B cell (primary cell): ENCODE measurements around the gene C5. TPM values are rescaled to one million over a fixed set of nuclear protein-coding genes. Genes with fewer than 3 reads are reported as not detected.

Experiments used
- ATAC-seq: fragments of 200-7000 bp; cut with Tn5 transposase; one replicate; pipeline ENCODE4 v1.10.0; 2021; ENCODE audit warnings: low read depth, mild to moderate bottlenecking, moderate number of reproducible peaks, moderate library complexity
- CTCF ChIA-PET: fragments of 350-600 bp; sonication (Branson Sonifier 250); formaldehyde crosslinking; loops from one replicate; lab custom pipeline; 2021; ENCODE audit warnings: antibody characterized with exemption, inconsistent platforms; lab: Charles Lee
- POLR2A ChIA-PET: fragments of 350-600 bp; sonication (Branson Sonifier 250); formaldehyde crosslinking; loops from one replicate; lab custom pipeline; 2021; ENCODE audit warnings: antibody characterized with exemption; lab: Charles Lee
- DNase-seq: peaks from one replicate; pipeline ENCODE4 v3.0.0; 2013
- H2AFZ ChIP-seq: 2 replicates; pipeline ENCODE4 v1.6.1; 2012; ENCODE audit warnings: mild to moderate bottlenecking, low read depth, low read length; ENCODE audit not compliant: insufficient read depth, poor library complexity, severe bottlenecking
- H3K27ac ChIP-seq, 2 donors: 1 replicate in 1 of 2; 2 replicates in 1 of 2; pipeline ENCODE4 v1.5.1; 2012 to 2013; ENCODE audit warnings: low read length in 2 of 2, mild to moderate bottlenecking in 2 of 2, moderate library complexity in 1 of 2
- H3K27me3 ChIP-seq, 4 experiments: fragments of 200-600 bp in 1 of 4; sonication (generic) in 1 of 4; replicated peaks in 1 of 4; 1 replicate in 2 of 4; 2 replicates in 2 of 4; pipeline versions ENCODE4 v1.6.1 to v1.7.0; 2013 to 2016; ENCODE audit warnings: low read length in 3 of 4, mild to moderate bottlenecking in 2 of 4, mixed read lengths in 1 of 4, moderate library complexity in 1 of 4; ENCODE audit not compliant: insufficient read depth in 4 of 4, control insufficient read depth in 3 of 4; ENCODE audit errors: control extremely low read depth in 1 of 4
- H3K36me3 ChIP-seq, 2 experiments: replicated peaks in 1 of 2; 1 replicate in 1 of 2; 2 replicates in 1 of 2; pipeline versions ENCODE4 v1.6.1 to v1.7.1; 2013; ENCODE audit warnings: low read length in 1 of 2; ENCODE audit not compliant: insufficient read depth in 2 of 2, control insufficient read depth in 1 of 2; ENCODE audit errors: control extremely low read depth in 1 of 2, extremely low read depth in 1 of 2
- H3K4me1 ChIP-seq, 2 donors: fragments of 200-600 bp in 1 of 2; sonication (generic) in 1 of 2; 1 replicate in 1 of 2; 2 replicates in 1 of 2; pipeline versions ENCODE4 v1.5.1 to v1.6.1; 2013 to 2017; ENCODE audit warnings: low read length in 2 of 2; ENCODE audit not compliant: control insufficient read depth in 2 of 2, insufficient read depth in 2 of 2
- H3K4me2 ChIP-seq: replicated peaks from 2 replicates; pipeline ENCODE3; 2012; ENCODE audit warnings: mild to moderate bottlenecking, low read depth, low read length; ENCODE audit not compliant: poor library complexity, severe bottlenecking
- H3K4me3 ChIP-seq, 5 experiments: fragments of 200-600 bp in 1 of 5; sonication (generic) in 1 of 5; 1 replicate in 3 of 5; 2 replicates in 2 of 5; pipeline versions ENCODE4 v1.5.1 to v1.7.0; 2011 to 2016; ENCODE audit warnings: low read length in 4 of 5, mild to moderate bottlenecking in 4 of 5, low read depth in 2 of 5, control low read depth in 1 of 5, moderate library complexity in 1 of 5; ENCODE audit not compliant: insufficient read depth in 1 of 5; ENCODE audit errors: control extremely low read depth in 1 of 5, extremely low read depth in 1 of 5
- H3K79me2 ChIP-seq: fragments of 200-600 bp; sonication (generic); one replicate; pipeline ENCODE4 v1.6.0; 2016; ENCODE audit warnings: low read length; ENCODE audit not compliant: control insufficient read depth, insufficient read depth
- H3K9ac ChIP-seq: fragments of 200-600 bp; sonication (generic); 2 replicates; pipeline ENCODE4 v1.6.1; 2017; ENCODE audit warnings: mild to moderate bottlenecking, low read length, moderate library complexity
- H3K9me3 ChIP-seq, 3 donors: one replicate each; pipeline versions ENCODE4 v1.6.1 to v1.7.1; 2013; ENCODE audit warnings: low read length in 2 of 3; ENCODE audit not compliant: control insufficient read depth in 2 of 3, insufficient read depth in 1 of 3; ENCODE audit errors: control extremely low read depth in 1 of 3
- H4K20me1 ChIP-seq: 2 replicates; pipeline ENCODE4 v1.6.0; 2012; ENCODE audit warnings: mild to moderate bottlenecking, low read length; ENCODE audit not compliant: insufficient read depth, control insufficient read depth, poor library complexity, severe bottlenecking
- H3K27ac Mint-ChIP-seq: one replicate; pipeline ENCODE4 v1.8.0; 2021; ENCODE audit warnings: mixed read lengths
- H3K27me3 Mint-ChIP-seq: one replicate; pipeline ENCODE4 v1.8.0; 2021; ENCODE audit warnings: mixed read lengths
- H3K4me1 Mint-ChIP-seq: one replicate; pipeline ENCODE4 v1.8.0; 2021; ENCODE audit warnings: mixed read lengths
- H3K4me3 Mint-ChIP-seq: one replicate; pipeline ENCODE4 v1.8.0; 2021; ENCODE audit warnings: mixed read lengths
- H3K9me3 Mint-ChIP-seq: one replicate; pipeline ENCODE4 v1.8.0; 2022; ENCODE audit warnings: mixed read lengths; ENCODE audit not compliant: insufficient read depth
- CTCF ChIP-seq: fragments of 200-600 bp; IDR thresholded peaks from one replicate; pipeline ENCODE4 v1.8.0; 2022; ENCODE audit warnings: antibody characterized with exemption, mild to moderate bottlenecking
- EZH2 ChIP-seq: IDR thresholded peaks from 2 replicates; pipeline ENCODE4 v1.6.1; 2012; ENCODE audit warnings: borderline replicate concordance, low read depth, mild to moderate bottlenecking, moderate library complexity, low read length; ENCODE audit not compliant: insufficient read depth, poor library complexity, severe bottlenecking
- WGBS: methylation state at CpG from one replicate; pipeline ENCODE4 v1.1.5; 2013; ENCODE audit warnings: missing lambda C conversion rate; ENCODE audit not compliant: insufficient coverage; 5-methylcytosine and 5-hydroxymethylcytosine counted together
- intact Hi-C: fragments of 100-400 bp; cut with micrococcal nuclease; formaldehyde crosslinking; loops from one replicate; pipeline ENCODE4 v1.10.0; 2022
- polyA plus RNA-seq: library from polyadenylated mRNA; depleted of rRNA; stranded (reverse); fragments of >200 nt; gene quantifications from 2 replicates; pipeline ENCODE4 v1.2.3, GENCODE V29; 2012
- total RNA-seq, 2 donors: library from RNA; stranded (reverse); fragments of 120-200 nt in 1 of 2; gene quantifications; 1 replicate in 1 of 2; 2 replicates in 1 of 2; pipeline versions ENCODE4 v1.2.3 to v1.2.4, GENCODE V29; 2013 to 2022

Gene C5
- total and polyA plus RNA-seq, 2 donors (not counting 1 experiment from before 2014, with no cell fraction given), result 2.7 to 10.4 TPM

- TF ChIP-seq EZH2 (no peak), CTCF (no peak)
- no peak for DNase-seq
- ChIA-PET CTCF (interaction anchor here (0.9 to 1.3 kb wide), 2 partner anchors 15 to 30 kb away, joined by 3 read pairs; no protein-coding TSS in a partner anchor), POLR2A (no interaction called here)
- intact Hi-C loops, result no loop called here
- H3K9me3 Mint-ChIP-seq, result no peaks in the 10 kb centered on the region
- H4K20me1 ChIP-seq, result no peaks in the 10 kb centered on the region
- H3K27ac ChIP-seq, result no peak overlapping the region
- H3K4me1 ChIP-seq, result no peaks in the 10 kb centered on the region
- no peaks in the 10 kb centered on the region for H3K36me3 ChIP-seq
- H3K79me2 ChIP-seq, result no peaks in the 10 kb centered on the region
- H3K4me1 Mint-ChIP-seq, result no peaks in the 10 kb centered on the region
- no peak overlapping the region for H3K27ac Mint-ChIP-seq
- no peak overlapping the region for H2AFZ ChIP-seq
- ATAC-seq, result no peak
- no peaks in the 10 kb centered on the region for H3K27me3 ChIP-seq
- no peak overlapping the region for H3K4me3 ChIP-seq
- no peak overlapping the region for H3K4me3 Mint-ChIP-seq
- no peaks in the 10 kb centered on the region for H3K27me3 Mint-ChIP-seq
- WGBS, result 100% methylated on average over 4 of the region's 9 CpGs
- H3K9me3 ChIP-seq, result no peaks in the 10 kb centered on the region
- no peak overlapping the region for H3K4me2 ChIP-seq
- H3K9ac ChIP-seq, result no peak overlapping the region
Observed at GRCh38 chr9:120951960-120952618, 98.0 kb downstream of the C5 start.
